ENCODE data around the gene STX8. TPM values are rescaled to one million over a fixed set of nuclear protein-coding genes. Genes with fewer than 3 reads are reported as not detected.

Gene STX8
- total RNA-seq, 1 experiment from 2014 or later: 38.8 TPM

DNA sequence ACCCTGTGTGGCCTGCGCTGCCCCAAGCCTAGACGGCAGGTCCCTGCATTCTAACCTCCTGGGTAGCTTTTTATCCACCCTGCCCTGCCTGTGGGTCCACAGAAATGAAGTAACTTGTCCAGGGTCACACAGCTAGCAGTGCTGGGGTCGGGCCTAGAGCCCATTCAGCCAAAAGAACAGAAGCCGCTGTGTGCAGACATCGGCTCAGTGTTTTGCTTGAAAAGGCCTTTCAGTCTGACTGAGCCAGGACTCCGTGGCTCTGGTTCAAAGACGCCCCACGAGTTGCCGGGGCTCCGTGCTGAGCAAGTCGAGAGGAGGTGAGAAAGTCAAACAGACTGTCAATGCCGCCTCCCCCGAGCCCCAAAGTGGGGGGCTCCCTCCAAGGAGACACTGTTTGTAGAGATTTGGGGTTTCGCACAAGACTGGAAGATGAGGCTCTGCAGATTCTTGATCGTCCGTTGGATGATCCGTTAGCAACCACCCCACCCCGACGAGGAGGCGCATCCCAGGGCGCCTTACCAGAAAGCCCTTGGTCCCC lies 328.1 kb downstream of the STX8 start:
- CTCF ChIA-PET: no interaction called here
- RAD21 ChIA-PET (ENCODE audit: low non-redundant PET in 1 of 2, low total read pairs in 2 of 2, uncharacterized antibody in 2 of 2, unreplicated experiment in 2 of 2): no interaction called here
- Histone ChIP-seq H3K9me3 (ENCODE audit: control insufficient read depth in 1 of 2, insufficient read depth in 1 of 2, low read depth in 1 of 2, low read length in 2 of 2) (no peaks in the 10 kb centered on the region), H3K27ac (ENCODE audit: low read depth, low read length) (no peak overlapping the region), H3K36me3 (ENCODE audit: control insufficient read depth in 1 of 2, insufficient read depth in 2 of 2, low read length in 2 of 2) (no peaks in the 10 kb centered on the region), H3K9me2 (ENCODE audit: insufficient read depth) (no peaks in the 10 kb centered on the region), H3K4me1 (ENCODE audit: control insufficient read depth in 1 of 2, insufficient read depth in 2 of 2, low read length in 2 of 2) (no peaks in the 10 kb centered on the region), H3K27me3 (ENCODE audit: insufficient read depth, low read length) (no peaks in the 10 kb centered on the region), H2AFZ (ENCODE audit: low read depth, low read length, poor library complexity, severe bottlenecking) (no peak overlapping the region), H4K20me1 (ENCODE audit: insufficient read depth) (no peaks in the 10 kb centered on the region), H3K4me3 (replicated peaks in 1 of 2; ENCODE audit: low read depth in 1 of 2, low read length in 2 of 2) (no peak overlapping the region), H3K4me2 (ENCODE audit: low read length) (no peak overlapping the region), H3K9ac (ENCODE audit: low read length) (no peak overlapping the region), H3K79me2 (ENCODE audit: insufficient read depth, low read length) (no peaks in the 10 kb centered on the region)
- POLR2A ChIA-PET: no interaction called here
- no peak for ATAC-seq
- intact Hi-C loops (cut with micrococcal nuclease): no loop called here
- TF ChIP-seq JUND (IDR thresholded peaks at IDR 0.05) (no peak), ZNF274 (IDR thresholded peaks at IDR 0.05; ENCODE audit: low read depth, low read length) (no peak), RAD21 (IDR thresholded peaks at IDR 0.05; ENCODE audit: low read depth) (no peak), YY1 (IDR thresholded peaks at IDR 0.05; ENCODE audit: extremely low read depth, insufficient replicate concordance, low read depth, low read length) (no peak)
- TF ChIP-seq, protein P1, sequence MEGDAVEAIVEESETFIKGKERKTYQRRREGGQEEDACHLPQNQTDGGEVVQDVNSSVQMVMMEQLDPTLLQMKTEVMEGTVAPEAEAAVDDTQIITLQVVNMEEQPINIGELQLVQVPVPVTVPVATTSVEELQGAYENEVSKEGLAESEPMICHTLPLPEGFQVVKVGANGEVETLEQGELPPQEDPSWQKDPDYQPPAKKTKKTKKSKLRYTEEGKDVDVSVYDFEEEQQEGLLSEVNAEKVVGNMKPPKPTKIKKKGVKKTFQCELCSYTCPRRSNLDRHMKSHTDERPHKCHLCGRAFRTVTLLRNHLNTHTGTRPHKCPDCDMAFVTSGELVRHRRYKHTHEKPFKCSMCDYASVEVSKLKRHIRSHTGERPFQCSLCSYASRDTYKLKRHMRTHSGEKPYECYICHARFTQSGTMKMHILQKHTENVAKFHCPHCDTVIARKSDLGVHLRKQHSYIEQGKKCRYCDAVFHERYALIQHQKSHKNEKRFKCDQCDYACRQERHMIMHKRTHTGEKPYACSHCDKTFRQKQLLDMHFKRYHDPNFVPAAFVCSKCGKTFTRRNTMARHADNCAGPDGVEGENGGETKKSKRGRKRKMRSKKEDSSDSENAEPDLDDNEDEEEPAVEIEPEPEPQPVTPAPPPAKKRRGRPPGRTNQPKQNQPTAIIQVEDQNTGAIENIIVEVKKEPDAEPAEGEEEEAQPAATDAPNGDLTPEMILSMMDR (IDR thresholded peaks at IDR 0.05 in 2 of 3, conservative IDR thresholded peaks at IDR 0.05 in 1 of 3; ENCODE audit: borderline replicate concordance in 1 of 3, insufficient read depth in 1 of 3, low read depth in 2 of 3, low read length in 2 of 3): no peak
- TF ChIP-seq, protein P2, sequence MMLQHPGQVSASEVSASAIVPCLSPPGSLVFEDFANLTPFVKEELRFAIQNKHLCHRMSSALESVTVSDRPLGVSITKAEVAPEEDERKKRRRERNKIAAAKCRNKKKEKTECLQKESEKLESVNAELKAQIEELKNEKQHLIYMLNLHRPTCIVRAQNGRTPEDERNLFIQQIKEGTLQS (IDR thresholded peaks at IDR 0.05): no peak
- TF ChIP-seq, protein P3, sequence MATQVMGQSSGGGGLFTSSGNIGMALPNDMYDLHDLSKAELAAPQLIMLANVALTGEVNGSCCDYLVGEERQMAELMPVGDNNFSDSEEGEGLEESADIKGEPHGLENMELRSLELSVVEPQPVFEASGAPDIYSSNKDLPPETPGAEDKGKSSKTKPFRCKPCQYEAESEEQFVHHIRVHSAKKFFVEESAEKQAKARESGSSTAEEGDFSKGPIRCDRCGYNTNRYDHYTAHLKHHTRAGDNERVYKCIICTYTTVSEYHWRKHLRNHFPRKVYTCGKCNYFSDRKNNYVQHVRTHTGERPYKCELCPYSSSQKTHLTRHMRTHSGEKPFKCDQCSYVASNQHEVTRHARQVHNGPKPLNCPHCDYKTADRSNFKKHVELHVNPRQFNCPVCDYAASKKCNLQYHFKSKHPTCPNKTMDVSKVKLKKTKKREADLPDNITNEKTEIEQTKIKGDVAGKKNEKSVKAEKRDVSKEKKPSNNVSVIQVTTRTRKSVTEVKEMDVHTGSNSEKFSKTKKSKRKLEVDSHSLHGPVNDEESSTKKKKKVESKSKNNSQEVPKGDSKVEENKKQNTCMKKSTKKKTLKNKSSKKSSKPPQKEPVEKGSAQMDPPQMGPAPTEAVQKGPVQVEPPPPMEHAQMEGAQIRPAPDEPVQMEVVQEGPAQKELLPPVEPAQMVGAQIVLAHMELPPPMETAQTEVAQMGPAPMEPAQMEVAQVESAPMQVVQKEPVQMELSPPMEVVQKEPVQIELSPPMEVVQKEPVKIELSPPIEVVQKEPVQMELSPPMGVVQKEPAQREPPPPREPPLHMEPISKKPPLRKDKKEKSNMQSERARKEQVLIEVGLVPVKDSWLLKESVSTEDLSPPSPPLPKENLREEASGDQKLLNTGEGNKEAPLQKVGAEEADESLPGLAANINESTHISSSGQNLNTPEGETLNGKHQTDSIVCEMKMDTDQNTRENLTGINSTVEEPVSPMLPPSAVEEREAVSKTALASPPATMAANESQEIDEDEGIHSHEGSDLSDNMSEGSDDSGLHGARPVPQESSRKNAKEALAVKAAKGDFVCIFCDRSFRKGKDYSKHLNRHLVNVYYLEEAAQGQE (IDR thresholded peaks at IDR 0.05; ENCODE audit: low read depth): no peak
- BruUV-seq (replicated peaks): no TSS peak
- no peak for DNase-seq (ENCODE audit: low read depth, low spot score)
